NCI-H2029 (cell line): ENCODE results near the gene SAP25.
"Not testable (repeated sequence)": the region's sequence is repeated elsewhere in the genome, so short reads cannot be mapped to it uniquely, and the experiment has no call there.

Experiments used
- DNase-seq: peaks from one replicate; lab custom pipeline; 2025; lab: John Stamatoyannopoulos, UW

SAP25 gene

DNA sequence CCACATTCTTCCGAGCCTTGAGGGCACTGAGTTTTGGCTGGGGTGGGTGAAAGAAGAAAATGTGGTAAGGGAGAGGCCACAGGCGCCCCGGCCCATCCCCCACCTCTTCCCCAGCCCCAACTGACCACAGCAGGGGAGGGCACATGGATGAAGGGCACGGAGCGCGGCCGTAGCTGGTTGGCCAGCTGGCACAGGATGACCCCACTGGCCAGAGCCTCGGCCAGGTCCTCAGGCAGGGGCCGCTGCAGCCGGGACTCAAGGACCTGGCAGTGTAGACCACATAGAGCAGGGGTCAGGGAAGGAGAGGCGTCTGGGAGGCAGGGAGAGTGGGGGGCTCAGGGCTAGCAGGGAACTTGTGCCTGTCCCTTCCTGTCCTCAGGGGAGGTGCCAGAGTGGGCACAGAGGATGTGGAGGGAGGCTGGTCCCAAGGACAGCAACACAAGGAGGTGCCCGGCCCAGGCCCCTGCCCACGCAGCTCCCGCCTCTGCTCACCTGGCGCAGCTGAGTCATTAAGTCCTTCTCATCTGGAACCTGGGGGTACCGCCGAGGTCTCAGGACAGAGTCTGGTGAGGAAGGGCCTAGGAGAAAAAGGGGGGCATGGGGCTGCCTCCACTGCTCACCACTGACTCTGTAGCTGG lies 2.2 kb upstream of the SAP25 start:
- no peak for DNase-seq

DNA sequence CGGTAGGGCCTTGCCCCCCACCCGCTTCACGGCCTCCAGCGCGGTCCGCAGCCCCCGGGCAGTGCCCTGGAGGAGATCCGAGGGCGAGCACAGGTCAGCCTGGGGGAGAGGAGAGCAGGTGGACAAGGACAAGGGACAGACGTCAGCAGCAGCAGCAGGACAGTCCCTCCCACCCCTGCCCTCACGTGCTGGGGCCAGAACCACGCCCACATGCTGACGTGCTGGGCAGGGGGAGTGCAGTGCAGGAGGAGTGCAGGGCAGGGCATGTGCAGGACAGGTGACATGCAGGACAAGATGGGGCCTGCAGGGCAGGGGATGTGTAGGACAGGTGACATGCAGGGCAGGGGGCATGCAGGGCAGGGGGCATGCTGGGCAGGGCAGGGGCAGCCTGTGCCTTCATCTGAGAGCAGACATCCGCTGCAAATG lies 1.5 kb upstream of the SAP25 start:
- DNase-seq, result no peak

DNA sequence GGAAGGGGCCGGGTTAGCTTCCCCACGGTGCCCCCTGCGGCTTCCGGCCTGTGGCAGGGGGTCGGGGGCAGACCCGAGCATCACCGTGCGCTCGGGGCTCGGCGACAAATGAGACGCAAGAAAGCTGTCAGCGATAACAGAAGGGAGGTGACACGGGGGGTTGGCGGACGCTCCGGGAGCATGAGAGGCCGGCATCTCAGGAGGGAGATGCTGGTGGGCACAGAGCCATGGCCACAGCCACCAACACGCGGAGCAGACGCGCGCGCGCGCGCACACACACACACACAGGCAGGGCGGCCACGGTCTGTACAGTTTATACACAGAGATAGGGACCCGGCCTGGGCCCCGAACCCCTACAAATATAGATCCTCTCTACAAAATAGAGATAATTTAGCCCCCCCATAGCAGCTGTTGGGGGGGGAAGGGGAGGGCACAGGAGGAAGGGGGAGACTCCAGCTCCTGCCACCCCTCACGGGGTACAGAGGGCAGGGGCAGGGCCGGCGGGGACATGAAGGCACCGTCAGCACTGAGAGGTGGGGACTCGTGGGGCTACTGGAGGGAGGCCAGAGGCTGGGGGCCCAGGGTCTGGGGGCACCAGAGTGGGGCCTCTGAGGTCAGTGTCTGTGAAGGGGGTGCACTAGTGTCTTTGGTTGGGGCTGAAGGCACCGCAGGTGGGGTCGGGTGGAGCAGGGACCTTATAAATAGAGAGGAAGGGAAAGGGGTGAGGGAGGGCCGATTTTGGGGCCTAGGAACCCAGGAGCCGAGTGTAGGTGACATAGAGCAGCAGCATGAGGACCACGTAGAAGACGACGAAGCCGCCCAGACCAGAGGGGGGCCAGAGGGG lies 884 bp upstream of the SAP25 start:
- DNase-seq, result no peak

DNA sequence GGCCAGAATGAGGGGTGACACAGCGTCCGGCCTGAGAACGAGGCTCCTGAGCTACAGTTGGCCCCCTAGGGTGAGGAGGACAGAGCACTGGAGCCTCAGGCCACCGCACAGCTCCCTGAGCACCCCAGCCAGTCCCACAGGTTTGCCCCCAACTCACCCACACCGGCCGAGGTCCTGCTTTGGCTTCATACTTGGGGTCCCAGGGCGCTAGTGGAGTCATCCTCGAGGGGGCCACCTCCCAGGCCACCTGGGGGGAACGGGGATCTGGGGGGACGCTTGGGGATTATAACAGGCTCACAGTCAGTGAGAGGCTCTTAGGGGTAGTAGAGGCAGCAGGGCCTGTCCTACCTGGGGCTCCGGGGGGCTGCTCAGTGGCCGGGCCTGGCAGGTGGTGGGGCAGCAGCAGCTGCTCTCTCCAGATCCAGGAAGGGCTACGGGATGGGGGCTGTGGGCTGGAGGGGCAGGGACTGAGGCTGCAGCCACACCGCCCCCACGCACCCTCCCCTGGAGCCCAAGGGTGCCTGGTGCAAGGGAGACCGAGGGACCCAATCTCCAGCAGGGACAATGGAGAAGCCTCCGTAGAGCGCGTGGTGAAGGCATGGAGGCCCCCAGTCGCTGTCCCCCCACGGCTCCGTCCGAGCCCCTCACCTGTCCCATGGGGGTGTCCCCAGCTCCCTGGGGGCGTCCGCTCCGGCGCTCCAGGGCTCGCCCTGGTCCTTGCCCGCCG lies 588 bp downstream of the SAP25 start:
- DNase-seq, result no peak

DNA sequence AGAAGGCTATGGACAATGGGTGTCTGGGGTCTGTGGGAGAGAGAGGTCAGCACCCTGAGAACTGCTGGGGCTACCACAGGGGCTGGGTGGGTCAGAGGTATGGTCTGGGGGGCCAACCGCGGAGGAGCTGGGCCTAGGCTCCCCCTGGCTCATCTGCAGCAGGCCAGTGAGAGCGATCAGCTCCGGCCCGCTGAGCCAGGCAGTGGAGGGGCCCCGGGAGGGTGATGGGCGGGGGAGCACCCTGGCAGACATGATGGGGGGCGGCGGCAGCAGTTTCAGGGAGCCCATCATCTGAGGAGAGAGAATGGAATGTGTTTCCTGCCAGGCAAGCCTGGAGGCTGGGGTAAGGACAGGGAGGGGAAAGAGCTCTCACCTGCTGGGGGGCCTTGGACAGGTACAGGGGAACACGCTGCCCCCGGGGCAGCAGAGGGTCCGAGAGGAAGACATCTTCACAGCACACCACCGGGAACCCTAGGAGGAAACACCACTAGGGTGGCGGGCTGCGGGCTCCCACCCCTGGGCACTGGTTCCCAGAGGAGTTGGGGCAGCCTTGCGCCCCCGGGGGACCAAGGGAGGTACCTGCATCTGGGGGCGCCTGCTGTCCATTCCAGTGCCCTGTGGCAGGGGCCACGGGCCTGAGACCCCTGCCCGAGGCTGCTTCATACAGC lies 1.3 kb downstream of the SAP25 start:
- DNase-seq, result no peak

DNA sequence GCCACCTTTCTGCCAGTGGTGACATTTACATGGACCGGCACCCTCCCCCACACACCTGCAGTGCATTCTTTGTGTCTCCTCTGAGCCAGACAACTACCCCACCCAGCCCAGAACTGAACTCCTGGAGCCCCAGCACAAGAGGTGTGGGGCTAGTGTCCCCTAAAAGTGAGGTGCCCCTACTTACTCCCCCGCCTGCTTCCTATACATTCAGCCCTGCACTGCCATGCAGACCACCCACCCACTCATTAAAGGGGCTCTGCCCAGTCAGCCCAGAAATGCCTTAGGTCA lies 1.9 kb downstream of the SAP25 start:
- no peak for DNase-seq

DNA sequence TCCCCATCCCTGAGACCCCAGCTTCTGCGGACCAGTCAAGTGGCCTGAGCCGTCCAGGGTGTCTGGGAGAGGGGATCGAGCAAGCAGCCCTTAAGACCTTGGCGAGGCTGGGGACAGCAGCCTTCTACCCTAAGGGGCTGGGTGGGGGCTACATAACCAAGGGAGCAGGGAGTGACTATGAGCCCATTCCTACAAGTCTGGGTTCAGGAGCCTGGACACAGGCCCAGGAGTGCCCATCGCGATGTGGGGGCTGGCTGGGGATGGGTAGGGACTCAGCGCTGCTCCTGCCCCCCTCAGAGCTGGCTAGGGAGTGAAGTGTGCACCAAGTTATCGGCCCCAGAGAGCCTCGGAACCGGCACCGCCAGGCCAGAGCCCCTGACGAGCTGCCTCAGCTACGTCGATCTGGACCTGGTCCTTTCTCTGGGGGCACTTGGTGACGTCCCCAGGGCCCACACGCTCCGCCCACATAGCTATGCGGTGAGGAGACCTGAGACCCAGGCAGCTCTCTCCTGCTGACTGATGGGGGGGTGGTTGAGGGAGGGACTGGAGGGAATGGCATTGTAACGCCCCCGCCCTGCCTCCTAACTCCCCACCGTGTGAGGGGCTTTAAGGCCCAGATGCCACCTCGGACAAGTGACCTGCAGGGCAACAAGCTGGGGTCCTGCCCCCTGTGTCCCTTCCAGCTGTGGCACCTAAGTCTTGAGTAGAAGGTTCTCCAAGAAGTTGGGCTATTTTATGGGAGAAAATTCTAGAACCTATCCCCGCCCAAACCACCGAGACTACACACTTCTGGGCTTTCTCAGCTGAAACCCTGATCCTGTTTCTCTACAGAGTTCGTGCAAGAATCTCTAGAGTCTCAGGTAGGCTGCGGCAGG lies 2.5 kb downstream of the SAP25 start:
- no peak for DNase-seq

DNA sequence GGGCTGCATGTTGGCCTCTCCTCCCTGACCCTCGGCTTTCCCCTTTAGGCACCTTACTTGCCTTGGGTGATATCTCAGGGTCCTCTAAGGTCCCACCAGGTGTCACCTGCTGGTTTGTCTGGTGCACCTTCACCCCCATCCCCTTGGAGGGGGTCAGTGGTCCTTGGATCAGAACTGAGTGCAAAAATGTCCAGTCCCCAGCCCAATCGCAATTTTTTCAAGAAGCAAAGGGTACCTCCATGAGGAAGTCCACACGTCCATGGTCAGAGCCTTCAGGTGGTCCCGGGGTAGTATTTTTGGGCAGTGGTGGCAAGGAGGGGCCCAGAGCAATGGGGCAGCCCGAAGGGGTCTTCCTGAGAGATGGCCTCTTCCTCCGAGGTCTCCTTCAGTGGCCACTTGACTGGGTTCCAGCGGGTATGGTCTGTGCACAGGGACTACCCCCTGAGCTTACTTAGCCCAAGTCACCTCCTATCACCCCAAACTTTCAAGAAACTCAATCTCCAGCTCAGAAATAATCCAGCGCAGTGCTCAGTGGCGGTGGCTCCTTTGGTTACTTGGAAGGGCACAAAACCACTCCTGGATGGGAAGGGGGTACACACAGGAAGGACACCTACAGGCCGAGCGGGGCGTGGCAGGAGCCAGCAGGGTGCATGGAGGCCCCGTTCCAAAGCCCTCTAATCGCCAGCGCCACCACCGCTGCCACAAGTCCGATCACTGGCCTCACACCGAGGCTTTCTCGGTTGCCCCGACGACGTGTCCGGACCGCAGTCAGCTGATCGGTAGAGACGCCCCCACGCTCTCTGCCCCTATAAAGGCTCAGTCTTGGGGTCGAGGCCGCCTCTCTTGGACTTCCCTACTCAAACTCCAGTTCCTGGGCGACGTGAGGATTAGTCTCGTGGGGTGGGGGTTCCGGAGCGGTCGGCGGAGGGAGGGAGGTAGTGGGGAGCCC lies 4.5 kb downstream of the SAP25 start:
- DNase-seq, result no peak

DNA sequence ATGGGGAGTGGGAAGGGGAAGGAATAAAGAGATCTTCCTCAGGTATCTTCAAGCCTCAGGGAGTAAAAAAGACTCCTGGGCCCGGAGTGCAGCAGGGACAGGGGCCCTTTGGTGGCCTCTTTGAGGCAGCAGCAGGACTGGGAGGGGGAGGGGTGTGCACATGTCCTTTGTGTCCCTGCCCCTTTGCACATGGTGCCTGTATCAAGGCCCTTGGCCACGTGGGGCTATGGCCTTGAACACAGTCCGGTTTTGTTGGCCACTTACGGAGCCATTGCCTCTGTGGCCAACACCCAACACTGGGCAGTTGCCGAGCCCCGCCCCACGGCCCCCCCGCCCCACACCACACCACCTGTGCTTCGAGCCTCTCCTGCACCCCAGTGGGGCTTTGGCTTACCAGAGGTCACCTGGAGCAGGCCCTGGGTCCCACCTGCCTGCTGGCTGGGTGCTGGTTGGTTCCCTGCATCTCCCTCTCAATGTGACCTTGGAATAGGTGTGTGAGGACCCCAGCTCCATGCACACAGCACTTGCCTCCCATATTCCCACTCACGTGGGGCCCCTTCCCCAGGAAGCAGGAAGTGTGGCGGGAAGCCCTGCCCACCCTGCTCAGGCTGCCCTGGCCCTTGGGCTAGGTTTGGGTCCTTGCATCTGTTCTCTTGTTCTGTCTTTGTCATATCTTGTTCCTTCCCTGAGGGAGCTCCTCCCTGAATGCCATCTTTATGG lies 5.4 kb downstream of the SAP25 start:
- DNase-seq, result no peak

DNA sequence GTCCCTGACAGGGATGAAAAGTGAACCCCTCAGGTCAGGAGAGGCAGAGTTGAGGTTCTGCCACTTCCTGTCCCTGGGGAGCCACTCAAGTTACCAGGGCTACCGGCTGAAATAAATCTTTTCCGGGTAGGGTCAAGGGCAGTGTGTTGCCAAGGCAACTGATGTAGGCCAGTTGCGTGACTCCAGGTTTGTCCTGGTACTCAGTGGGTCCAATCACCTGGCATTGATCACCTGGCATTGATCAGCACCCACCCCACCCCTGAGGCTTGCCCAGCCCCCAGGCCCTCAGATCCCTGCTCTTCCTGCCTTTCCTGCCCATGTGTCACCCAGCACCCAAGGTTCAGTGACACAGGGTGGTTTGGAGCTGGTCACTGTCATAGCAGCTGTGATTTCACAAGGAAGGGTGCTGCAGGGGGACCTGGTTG lies 5.9 kb downstream of the SAP25 start:
- no peak for DNase-seq

DNA sequence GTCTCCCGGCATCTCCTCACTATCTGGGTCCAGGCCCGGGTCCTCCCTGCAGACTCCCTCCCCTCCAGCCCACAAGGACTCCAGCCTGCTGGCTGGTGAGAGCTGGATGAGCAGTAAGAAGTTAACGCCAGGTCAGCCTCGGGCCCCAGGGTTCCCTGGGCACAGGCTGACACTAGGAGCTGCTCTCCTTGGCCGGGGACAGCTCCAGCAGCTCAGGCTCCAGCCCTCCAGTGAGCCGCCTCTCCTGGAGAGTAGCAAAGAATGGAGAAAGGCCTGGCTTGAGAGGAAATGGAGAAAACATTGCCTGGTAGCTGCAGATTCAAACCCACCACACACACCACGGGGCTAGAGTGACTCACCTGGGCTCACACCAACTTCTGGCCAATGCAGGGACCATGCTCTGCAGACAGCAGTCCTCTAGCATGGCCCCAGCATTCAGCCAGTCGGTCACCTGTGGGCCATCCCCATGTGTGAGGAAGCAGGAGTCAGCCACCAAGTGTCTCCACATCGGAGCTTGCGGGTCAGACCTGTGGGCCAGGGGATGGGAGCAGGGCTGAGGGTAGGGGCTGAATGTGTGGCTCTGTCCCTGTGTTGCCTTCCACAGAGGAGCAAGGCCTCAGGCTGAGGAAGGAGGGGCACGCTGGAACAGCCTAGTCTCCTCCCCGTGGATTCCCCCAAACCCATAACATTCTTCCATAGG lies 6.5 kb downstream of the SAP25 start:
- DNase-seq, result no peak

DNA sequence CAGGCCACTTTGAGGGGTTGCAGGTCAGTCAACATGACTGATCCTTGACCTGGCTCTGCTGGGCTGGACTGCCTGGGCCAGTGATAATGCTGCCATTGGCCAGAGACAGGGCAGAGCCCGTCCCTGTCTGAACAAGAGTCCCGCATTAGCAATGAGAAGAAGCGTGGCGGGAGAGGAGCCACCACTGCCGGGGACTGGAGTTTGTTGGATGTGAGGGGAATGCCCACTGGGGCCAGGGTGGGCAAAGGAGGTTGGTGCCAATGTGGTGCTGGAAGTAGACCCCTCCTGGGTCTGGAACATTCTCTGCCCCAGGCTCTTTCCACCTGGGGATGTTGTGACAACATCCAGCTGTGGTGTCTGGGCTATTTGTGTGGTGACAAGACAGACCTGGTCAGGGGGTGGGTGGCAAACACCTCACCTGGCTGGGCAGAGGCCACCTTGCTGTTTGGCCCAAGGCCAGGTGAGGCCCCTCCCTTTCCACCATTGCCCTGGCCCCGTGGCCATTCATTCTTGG lies 7.6 kb downstream of the SAP25 start:
- DNase-seq, result no peak

DNA sequence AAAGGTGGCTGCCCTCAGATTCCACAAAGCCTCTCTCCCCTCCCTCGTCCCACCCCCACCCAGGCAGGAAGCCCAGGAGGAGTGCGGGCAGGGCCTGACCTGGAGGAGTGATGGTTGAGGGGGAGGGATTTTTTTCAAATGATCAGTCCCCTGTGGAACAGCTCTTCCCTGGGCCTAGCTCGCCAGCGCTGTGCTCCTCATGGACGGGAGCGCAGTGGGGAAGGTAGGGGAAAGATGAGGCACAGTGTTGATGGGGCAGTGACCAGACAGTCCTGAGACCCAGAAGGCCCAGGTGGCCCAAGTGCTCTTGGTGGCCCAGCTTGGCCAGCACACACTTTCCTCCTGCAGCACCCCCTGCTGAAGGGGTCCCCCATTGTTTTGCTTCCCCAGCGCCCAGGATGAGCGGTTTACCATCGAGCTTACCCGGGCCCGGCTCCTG lies 8.5 kb downstream of the SAP25 start:
- DNase-seq, result no peak

DNA sequence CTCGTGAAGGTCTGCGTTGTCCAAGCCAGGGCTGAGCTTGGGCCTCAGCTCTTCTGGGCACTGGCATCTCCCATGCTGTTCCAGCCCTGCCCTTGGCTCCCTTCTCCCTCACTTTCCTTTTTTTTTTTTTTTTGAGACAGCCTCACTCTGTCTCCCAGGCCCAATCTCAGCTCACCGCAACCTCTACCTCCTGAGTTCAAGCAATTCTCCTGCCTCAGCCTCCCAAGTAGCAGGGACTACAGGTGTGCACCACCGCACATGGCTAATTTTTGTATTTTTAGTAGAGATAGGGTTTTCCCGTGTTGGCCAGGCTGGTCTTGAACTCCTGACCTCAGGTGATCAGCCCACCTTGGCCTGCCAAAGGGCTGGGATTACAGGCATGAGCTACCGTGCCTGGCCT lies 9.3 kb downstream of the SAP25 start:
- not testable (repeated sequence) for DNase-seq

DNA sequence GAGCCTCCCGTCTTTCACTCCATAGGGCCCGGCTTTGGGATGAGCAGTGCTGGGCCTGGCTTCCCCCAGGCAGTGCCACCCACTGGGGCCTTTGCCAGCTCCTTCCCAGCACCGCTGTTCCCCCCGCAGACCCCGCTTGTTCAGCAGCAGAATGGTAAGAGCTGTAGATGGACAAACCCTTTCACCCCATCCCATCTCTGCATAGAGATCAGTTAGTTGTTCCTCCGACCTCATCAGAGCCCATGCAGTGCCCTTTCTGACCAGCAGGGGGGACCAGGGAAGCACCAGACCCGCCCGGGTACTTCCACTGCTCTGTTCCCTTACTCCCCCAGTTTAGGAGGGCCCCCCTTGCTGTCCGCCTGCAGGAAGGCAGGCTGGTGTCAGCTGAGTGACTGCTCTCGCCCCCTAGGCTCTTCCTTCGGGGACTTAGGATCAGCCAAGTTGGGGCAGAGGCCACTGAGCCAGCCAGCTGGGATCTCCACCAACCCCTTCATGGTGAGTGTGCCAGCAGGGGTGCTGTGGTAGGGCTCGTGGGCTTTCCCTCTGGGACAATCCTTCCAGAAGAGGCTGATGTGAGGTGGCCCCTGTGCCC lies 9.8 kb downstream of the SAP25 start:
- DNase-seq, result peak; percentile 16

DNA sequence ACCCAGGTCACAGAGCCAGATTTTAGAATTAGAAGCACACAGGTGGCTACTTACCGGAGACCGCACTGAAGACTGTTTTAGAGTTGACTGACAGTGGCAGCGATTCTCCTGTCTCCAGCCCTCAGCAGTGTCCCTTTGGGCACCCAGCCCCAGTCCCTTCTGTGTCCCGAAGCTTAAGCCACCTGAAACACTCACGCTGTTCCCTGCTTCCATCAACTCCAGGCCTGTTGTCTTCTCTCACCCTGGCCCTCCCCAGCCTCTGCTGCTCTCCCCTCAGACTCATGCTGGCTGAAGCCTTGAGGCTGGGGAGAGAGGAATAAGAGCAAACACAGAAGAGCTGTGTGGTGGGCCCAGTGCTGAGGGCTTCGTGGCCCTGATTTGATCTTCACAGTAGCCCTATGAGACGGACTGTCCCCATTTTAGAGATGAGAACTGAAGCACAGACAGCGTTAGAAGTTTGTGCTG lies 10.6 kb downstream of the SAP25 start:
- DNase-seq, result no peak

DNA sequence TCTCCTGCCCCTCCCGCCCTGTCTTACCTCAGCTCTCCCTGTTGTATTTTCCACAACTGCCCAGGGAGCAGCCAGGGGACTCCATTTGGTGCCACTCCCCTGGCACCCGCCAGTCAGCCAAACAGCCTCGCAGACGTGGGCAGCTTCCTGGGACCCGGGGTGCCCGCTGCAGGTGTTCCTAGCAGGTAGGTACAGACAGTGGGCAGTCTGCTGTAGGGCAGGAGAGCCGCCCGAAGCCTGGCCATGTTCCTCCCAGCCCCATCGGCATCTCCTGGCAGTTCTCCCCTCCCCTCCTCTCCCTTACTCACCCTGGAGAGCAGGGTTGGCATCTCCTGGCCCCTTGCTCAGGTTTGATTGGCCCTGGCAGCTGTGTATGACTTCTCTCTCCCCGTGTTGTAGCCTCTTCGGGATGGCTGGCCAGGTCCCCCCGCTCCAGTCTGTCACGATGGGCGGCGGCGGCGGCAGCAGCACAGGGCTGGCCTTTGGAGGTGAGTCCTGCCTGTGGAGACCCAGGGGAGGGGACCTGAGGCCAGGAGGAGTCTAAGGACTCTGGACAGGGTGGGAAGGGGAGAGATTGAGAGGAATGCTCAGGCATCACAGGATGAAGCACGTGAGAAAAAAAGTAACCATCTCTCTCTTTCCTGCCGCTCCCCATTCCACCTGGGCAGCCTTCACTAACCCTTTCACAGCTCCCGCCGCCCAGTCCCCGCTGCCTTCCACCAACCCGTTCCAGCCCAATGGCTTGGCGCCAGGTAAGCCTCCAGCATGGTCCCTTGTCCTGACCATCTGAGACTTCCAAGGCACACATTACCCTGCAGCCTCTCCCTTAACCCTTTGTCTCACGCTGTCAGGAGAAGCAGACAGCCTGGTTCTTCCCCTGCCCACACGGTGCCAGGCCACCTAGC lies 11.3 kb downstream of the SAP25 start:
- no peak for DNase-seq
